ENCODE data around the gene UACA.
"Not testable (repeated sequence)": the region's sequence is repeated elsewhere in the genome, so short reads cannot be mapped to it uniquely, and the experiment has no call there.

The UACA gene

GRCh38 chr15:70625438-70625837, 137.9 kb downstream of the UACA start:
- DNase-seq: no peak

GRCh38 chr15:70625011-70625410, 138.3 kb downstream of the UACA start:
- DNase-seq: no peak

DNA sequence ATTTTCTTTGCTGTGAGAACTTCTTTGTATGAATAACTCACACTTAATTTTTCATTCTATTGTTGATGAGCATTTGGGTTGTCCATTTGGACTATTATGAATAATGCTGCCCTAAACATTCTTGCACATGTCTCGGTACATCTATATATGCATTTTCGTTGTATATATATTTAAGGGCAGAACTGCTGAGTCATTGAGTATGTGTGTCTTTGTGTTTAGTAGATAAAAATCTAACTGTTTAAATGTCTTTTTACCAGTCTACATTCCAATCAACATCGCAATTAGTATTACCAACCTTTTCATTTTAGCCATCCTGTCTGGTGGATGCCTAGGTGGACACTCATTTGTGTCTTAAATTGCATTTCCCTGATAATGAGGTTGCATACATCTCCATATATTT, 144.4 kb downstream of the UACA start:
- no peak for DNase-seq

GRCh38 chr15:70617911-70618287, 145.5 kb downstream of the UACA start:
- DNase-seq: no peak

GRCh38 chr15:70617076-70617910, 146.1 kb downstream of the UACA start:
- no peak for DNase-seq

DNA sequence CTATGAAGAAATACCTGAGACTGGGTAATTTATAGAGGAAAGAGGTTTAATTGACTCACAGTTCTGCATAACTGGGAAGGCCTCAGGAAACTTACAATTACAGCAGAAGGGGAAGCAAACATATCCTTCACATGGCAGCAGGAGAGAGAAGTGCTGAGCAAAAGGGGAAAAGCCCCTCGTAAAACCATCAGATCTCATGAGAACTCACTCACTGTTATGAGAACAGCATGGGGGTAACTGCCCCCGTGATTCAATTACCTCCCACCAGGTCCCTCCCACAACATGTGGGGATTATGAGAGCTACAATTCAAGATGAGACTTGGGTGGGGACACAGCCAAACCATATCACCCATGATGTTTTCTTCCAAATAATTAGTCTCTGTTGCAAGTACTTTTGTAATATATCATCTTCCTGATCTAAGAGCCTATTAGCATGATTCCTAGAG, 147.0 kb downstream of the UACA start:
- DNase-seq: not testable (repeated sequence)

- DNase-seq: no peak
Measured at GRCh38 chr15:70615435-70616310, 147.7 kb downstream of the UACA start.

- no peak for DNase-seq
Measured at GRCh38 chr15:70614221-70614620, 149.1 kb downstream of the UACA start.

GRCh38 chr15:70613271-70613670, 150.1 kb downstream of the UACA start:
- DNase-seq: no peak

DNA sequence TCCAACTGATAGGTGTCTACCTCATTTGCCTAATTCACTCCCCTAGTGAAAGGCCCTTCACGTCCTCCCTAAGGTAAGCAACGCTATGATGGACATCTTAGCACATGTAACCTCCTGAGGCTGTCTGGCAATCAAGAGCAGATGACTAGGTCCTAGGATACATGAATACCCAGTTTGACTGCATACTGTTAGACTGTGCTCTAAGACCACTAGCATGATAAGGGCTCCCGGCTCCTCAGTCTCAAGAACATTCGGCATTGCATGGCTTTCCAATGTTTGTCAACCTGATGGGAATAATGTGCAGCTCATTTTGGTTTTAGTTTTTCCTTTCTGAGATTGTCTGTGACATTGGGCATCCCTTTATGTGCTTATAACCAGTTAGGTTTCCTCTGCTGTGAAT, 152.1 kb downstream of the UACA start:
- DNase-seq: no peak

DNA sequence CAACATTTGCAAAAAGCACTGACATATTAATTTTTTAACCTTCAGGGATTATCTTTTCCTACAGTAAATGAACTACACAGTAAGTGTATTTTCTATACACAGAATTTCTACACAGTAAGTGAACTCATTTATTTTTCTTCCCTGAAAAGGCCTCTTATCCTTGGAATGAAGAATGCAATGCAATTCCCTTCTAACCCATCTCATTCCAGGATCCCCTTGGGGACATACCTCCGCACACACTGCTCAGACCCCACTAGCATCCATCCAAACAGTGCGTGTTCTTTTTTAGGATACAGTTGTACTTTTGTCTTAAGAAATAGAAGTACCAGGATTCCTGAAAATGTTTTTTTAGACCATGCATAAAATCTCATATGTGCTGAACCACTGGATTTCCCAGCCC, 152.8 kb downstream of the UACA start:
- DNase-seq: no peak

- DNase-seq: no peak
Measured at GRCh38 chr15:70609889-70610288, 153.5 kb downstream of the UACA start.

DNA sequence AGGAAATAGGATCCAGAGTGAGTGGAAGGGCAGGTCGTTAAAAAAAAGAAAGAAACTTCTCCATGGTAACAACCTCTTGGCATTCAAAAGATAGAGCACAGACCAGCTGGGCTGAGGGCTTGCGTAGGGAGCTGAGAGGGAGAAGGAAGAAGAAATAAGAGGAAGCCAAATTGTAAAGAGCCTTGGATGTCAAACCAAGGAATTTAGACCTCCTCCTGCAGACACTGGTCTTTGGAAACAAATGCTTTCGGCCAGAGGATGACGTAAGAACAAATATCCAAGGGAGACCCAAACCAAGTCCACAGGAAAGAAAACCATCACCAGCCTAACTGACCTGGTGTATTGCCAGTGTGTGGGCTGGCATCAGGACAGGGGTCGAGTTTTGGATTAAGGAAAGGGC, 155.2 kb downstream of the UACA start:
- DNase-seq: no peak

GRCh38 chr15:70605606-70606410, 157.6 kb downstream of the UACA start:
- DNase-seq: peak in 12 of 14 donors; percentile 8 to 77 (median 58)

DNA sequence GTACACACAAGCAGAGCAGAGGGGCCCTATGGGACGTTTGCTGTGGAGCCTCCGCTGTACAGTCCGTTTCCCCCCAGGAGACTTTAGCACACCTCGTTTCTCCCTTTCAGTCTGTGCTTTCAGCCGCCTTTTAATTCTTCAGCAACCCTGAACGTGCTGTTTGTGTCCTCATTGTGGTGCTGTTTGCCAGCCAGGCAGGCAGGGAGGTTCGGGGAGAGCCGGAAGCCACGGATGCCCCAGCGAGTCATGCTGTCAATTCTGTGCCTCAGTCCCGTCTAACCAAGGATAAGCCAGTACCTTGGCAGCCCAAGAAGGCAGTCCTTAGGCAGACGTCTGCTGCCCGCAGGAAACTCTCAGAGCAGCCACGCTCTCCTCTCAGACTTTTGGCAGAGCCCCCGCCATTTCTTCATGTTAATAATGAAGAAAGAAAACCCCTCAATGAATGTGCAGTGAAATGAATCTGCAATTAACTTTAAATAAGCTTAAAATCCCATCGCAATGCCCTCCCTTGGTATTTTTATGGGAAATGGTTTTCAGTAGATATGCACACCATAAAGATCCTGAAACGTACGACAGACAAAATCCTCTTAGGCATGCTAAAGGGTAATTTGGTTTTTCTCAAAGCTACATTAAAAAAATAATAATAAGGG, 158.6 kb downstream of the UACA start:
- DNase-seq: peak in 8 of 14 donors; percentile 9 to 62 (median 29)

All from C1 segment of cervical spinal cord (tissue), 14 donors.